ENCODE measurements around the gene DPP3.
A peak's percentile ranks its signal among the peaks of the same experiment; 100 is the strongest.
"Not testable (repeated sequence)": the region's sequence is repeated elsewhere in the genome, so short reads cannot be mapped to it uniquely, and the experiment has no call there.

Gene DPP3

DNA sequence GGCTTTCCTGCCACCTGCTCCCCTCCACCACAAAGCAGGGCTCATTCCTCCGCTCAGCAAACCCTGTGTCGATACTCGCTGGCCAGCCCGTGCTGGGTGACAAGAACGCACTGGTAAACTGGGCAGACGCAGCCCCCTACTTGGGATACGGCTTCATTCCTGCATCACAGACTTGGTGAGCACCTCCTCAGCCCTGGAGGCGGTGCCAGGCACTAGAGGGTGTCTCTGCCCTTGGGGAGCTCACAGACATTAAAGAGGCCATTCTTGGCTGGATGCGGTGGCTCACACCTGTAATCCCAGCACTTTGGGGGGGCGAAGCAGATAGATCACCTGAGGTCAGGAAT lies 59.6 kb downstream of the DPP3 start:
- DNase-seq, result no peak

DNA sequence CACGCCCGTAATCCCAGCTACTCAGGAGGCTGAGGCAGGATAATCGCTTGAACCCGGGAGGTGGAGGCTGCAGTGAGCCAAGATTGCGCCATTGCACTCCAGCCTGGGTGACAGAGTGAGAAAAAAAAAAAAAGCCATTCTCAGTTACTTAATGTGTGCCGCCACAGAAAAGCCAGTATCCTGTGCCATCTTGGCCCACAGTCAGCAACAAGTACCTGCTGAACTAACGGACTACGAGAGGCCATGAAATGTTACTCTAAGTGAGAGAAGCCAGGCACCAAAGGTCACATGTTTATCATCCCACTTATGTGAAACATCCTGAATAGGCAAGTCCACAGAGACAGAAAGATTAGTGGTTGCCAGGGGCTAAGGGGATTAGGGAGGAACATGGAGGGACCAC lies 60.4 kb downstream of the DPP3 start:
- DNase-seq, result not testable (repeated sequence)

DNA sequence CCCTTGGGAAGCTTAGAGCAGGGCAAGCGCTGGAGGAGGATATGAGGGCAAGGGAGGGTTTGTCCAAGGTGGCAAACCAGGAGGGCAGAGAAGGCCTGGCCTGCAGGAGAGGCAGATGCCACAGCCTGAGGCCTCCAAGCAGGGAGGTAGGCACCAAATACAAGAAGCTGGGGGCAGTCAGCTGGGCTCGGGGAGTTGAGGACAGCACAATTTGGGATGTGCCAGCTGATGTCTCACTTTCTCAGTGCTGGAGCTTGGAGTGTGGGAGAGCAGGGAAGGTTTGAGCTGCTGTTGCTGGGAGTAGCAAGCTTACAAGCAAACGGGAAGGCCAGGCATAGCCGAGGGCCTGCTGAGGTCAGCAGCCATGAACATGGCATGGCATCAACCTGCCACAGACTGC lies 61.7 kb downstream of the DPP3 start:
- no peak for DNase-seq

GRCh38 chr11:66542362-66542761 lies 62.1 kb downstream of the DPP3 start:
- DNase-seq, result no peak

DNA sequence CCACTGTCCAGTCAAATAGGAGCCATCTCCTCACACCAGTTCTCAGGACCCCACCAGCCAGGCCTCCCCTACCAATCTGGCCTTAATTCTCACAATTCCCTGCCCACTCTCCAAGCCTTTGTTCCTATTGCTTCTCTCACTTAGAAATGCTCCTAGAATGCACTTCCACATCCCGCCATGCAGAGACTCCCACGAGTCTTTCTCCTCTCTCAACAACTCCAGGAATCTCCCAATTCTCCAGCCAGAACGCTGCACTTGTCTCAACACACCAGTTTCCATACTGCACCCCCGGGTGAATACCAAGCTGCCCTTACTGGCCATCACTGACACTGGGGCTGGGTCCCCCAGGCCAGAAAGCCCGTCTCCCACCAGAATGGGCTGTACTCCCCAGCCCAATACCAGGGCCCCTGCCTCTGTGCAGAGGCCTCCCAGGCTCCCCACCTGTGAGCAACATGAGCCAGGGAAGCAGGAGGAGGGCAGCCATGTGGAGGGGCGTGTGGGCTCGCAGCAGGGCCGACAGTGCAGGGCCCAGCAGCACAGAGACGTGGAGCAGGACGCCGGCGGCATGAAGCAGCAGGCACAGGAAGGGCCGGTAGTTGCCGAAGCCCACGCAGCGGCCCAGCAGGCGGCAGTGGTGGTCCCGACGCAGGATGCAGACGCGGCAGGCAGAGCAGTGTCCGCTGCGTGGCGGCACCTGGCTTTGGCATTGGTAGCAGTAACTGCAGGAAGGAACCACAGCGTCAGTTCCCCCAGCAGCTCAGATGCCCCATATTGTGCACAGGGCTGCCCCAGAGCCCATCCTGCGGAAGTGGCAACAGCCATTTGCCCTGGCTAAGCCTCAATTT lies 63.3 kb downstream of the DPP3 start:
- DNase-seq, result no peak

GRCh38 chr11:66544952-66545351 lies 64.7 kb downstream of the DPP3 start:
- DNase-seq, result not testable (repeated sequence)

GRCh38 chr11:66545701-66546367 lies 65.6 kb downstream of the DPP3 start, which contains the start of gene ZDHHC24:
ZDHHC24 (minus strand) TSS chr11:66546048; CDS start chr11:66546003, 45 bp downstream.
- DNase-seq, result peak; percentile 45

GRCh38 chr11:66546368-66546965 lies 66.2 kb downstream of the DPP3 start, which contains the start of gene ACTN3:
ACTN3 (plus strand) TSS chr11:66546903; CDS start chr11:66546938, 35 bp downstream.
- DNase-seq, result no peak

GRCh38 chr11:66546966-66547661 lies 66.9 kb downstream of the DPP3 start:
- DNase-seq, result no peak

DNA sequence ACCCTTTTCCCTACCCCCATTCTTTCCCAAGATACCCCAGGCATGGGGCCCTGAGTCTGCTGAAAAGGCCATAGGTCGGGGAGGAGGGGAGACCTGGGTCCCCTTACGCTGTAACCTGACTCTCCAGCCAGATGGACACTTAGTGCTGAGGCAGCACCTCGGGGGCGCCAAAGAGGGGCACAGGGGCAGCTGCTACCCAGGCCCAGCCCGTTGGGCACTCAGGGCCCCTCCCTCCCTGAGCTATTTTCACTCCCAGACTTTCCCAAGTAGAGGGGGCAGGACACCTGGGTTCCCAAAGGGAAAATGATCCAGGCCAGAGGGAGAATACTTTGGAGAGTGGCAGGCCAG lies 67.4 kb downstream of the DPP3 start:
- no peak for DNase-seq

DNA sequence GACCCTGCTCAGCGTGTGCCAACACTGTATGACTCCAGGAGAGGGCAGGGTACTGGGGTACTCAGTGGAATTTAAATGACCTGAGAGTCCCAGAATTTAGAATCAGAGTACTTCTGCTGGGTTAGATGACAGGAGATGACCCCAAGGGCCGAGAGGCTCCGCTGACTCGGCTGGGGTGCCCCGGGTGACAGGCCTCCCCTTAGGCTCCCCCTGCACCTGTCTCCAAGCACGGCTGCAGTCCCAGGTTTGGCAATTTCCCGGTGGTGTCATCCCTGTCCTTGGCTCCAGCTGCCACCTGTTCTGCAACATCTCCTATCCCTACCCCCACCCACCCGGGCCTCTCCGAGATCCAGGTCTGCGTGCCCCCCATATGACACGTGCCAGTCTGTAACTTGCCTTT lies 67.8 kb downstream of the DPP3 start:
- no peak for DNase-seq

- DNase-seq, result no peak
Measured at GRCh38 chr11:66548774-66549630, 68.8 kb downstream of the DPP3 start.

GRCh38 chr11:66549696-66550095 lies 69.5 kb downstream of the DPP3 start:
- no peak for DNase-seq

DNA sequence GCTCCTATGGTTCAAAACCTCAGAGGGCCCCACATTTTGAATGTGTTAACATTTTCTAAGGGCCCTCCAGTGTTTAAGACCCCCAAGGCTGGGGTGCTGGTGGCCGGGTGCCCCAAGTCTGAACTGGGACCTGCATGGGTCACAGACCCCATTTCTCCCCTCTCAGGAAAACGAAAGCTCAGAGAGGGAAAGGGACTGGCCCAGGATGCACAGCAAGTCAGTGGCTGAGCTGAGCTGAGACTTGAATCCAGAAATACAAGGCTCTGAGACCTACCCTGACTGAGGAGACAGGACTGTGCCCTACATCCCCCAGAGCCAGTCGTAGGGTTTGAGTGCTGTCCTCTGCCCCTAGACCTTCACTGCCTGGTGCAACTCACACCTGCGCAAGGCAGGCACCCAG lies 70.7 kb downstream of the DPP3 start:
- no peak for DNase-seq

GRCh38 chr11:66554602-66555001 lies 74.4 kb downstream of the DPP3 start:
- no peak for DNase-seq

- no peak for DNase-seq
Measured at GRCh38 chr11:66555416-66555815, 75.2 kb downstream of the DPP3 start.

- no peak for DNase-seq
Measured at GRCh38 chr11:66556086-66556485, 75.9 kb downstream of the DPP3 start.

GRCh38 chr11:66557733-66558326 lies 77.6 kb downstream of the DPP3 start:
- DNase-seq, result no peak
